Activated CD4-positive, alpha-beta T cell treated with anti-CD3 and anti-CD28 coated beads, Interleukin-2, amount 50 U/mL, for 4 hours (primary cell): ENCODE measurements around the gene PFN3.
"Not testable (repeated sequence)": the region's sequence is repeated elsewhere in the genome, so short reads cannot be mapped to it uniquely, and the experiment has no call there.

Experiments
- DNase-seq, 2 experiments: peaks; one replicate each; pipeline ENCODE4 v3.0.0-alpha.2; 2020

PFN3 gene

DNA sequence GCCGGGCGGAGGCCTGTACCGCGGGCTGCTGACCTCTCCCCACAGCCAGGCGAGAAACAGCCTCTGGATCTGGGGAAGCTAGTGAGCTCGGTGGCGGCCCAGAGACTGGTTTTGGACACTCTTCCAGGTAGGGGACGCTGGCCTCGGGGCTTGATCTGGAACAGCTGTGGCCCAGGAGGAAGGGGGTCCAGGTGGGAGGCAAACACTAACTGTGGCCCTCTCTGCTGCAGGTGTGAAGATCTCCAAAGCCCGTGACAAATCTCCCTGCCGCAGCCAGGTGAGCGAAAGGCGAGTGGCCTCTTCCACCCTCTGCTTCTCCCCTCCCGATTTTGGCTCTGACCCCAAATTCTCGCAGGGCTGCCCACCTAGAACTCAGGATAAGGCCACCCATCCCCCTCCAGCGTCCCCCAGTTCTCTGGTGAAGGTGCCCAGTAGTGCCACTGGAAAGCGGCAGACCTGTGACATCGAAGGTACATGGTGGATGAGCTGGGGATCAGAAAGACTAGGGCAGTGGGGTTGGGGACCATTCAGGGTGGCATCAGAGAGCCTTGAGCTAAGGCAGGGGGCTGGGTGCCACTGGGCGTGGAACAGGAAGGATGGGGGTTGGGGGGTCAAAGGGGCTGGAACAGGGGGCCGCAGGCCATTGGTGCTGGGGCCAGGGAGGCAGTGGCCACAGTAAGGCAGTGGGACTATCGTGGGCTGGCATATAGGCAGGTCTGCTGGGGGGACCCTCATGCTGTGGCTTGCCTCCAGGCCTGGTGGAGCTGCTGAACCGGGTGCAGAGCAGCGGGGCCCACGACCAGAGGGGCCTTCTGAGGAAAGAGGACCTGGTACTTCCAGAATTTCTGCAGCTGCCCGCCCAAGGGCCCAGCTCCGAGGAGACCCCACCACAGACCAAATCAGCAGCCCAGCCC lies 29.1 kb downstream of the PFN3 start:
- DNase-seq, result no peak

DNA sequence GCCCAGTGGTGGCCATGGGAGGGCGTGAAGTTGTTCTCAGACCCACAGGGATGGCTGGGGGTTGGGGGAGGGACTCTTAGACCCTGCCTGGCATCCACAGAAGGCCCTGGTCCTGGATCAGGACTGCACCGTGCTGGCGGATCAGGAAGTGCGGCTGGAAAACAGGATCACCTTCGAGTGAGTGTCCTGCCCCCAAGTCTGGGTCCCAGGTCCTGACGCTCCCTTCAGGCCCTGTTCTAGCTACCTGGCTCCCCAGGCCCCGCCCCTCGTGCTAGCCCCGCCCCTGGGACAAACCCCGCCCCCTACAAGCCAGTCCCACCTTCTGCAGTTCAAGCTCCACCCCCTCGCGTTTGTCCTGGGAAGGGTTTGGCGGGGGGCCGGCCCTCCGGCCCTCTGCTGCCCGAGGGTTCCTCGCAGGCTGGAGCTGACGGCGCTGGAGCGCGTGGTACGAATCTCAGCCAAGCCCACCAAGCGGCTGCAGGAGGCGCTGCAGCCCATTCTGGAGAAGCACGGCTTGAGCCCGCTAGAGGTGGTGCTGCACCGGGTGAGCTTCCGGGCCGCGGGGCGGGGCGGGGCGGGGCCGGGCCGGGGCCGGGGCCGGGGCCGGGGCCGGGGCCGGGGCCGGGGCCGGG lies 29.9 kb downstream of the PFN3 start:
- DNase-seq, result peak; percentile 23 to 36

GRCh38 chr5:177369645-177370440 lies 30.6 kb downstream of the PFN3 start:
- DNase-seq, result no peak

- no peak for DNase-seq
Observed at GRCh38 chr5:177368869-177369644, 31.4 kb downstream of the PFN3 start.

DNA sequence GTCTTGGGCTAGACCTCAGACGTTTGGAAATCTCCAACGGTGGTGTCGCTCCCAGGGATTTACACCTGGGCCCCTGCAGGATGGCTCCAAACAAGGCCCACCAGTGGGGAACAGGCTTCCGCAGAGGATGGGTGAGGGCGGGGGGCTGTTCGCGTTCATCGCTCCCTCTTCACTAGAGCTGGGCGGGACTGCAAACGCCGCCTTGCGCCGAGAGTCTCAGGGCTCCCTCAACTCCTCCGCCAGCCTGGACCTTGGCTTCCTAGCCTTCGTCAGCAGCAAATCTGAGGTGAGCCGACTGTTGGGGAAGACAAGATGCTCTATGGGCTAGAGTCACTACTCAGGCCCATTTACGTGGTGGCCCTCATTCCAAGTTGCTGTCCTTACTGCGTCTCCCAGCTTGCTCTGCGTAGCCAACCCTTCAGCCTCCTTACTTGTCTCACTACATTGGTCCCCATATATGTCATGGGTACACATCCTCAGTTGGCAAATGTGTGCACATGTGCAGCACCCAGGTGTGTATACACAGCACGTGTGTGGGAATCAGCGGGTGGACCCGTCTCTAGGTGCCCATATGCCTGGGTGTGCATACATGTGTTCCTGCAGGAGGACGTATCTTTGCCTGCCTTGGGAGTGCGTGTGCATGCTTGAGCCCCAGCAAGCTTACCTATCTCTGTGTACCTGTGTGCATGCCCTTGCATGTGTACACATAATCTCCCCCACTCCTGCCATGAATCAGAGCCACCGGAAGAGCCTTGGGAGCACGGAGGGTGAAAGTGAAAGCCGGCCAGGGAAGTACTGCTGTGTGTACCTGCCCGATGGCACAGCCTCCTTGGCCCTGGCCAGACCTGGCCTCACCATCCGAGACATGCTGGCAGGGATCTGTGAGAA lies 32.2 kb downstream of the PFN3 start:
- DNase-seq, result no peak

DNA sequence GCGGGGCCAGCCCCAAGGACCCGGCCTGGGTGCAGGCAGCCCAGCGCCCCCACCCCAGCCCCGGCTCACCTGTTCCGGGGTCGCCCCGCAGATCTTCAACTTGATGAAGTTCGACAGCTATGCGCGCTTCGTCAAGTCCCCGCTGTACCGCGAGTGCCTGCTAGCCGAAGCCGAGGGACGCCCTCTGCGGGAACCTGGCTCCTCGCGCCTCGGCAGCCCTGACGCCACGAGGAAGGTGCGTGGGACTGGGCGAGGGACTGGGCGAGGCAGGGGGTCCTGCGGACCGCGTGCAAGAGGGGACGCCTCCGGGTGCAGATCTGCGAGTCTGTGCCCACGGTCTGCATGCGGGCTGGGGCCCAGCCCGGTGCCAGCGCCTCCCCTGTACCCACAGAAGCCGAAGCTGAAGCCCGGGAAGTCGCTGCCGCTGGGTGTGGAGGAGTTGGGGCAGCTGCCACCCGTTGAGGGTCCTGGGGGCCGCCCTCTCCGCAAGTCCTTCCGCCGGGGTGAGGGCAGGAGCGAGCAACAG lies 33.1 kb downstream of the PFN3 start:
- DNase-seq, result no peak

- no peak for DNase-seq
Observed at GRCh38 chr5:177366528-177367322, 33.7 kb downstream of the PFN3 start.

DNA sequence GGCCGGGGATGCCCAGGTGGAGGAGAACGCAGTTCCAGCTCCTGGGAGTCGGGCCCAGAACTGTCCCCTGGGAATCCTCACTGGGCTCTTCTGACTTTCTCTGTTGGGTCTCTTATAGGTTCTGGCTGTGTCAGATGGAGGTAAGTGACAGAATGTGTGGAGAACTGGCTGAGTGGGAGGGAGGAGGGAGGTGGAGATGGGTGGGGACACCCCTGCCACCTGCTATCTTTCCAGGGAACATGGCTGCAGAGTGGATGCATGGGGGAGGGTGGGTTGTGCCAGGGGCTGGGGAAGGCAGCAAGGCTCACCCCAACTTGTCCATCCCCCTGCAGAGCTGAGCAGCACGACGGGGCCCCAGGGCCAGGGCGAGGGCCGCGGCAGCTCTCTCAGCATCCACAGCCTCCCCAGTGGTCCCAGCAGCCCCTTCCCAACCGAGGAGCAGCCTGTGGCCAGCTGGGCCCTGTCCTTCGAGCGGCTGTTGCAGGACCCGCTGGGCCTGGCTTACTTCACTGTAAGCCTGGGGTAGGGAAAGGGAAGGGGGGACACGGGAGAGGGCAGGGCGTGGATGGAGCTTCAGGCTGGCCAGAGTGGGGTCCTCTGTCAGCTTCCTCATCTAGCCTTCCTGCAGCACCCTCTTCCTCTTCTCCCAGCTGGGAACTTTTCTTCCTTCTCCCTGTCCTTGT lies 34.5 kb downstream of the PFN3 start:
- no peak for DNase-seq

GRCh38 chr5:177364159-177364962 lies 36.1 kb downstream of the PFN3 start:
- DNase-seq, result no peak

DNA sequence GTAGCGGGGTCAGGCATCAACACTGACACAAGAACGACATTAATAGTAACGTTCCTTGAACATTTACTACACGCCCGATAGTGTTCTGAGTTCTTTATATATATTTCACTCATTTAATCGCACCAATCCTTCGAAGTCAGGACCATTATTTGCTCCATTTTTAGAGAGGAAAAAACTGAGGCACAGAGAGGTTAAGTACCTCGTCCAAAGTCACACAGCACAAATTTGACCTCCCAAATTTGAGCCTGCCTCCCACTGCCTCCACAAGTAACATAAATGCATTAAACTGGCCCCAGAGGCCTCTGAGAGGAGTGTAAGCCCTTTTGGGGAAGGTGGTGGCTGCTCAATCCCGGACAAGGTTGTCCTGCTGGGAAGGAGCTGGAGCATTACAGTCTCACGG lies 36.9 kb downstream of the PFN3 start:
- no peak for DNase-seq

- DNase-seq, result peak; percentile 57 to 64
Observed at GRCh38 chr5:177362610-177363507, 37.6 kb downstream of the PFN3 start.

GRCh38 chr5:177362292-177362609 lies 38.2 kb downstream of the PFN3 start:
- no peak for DNase-seq

DNA sequence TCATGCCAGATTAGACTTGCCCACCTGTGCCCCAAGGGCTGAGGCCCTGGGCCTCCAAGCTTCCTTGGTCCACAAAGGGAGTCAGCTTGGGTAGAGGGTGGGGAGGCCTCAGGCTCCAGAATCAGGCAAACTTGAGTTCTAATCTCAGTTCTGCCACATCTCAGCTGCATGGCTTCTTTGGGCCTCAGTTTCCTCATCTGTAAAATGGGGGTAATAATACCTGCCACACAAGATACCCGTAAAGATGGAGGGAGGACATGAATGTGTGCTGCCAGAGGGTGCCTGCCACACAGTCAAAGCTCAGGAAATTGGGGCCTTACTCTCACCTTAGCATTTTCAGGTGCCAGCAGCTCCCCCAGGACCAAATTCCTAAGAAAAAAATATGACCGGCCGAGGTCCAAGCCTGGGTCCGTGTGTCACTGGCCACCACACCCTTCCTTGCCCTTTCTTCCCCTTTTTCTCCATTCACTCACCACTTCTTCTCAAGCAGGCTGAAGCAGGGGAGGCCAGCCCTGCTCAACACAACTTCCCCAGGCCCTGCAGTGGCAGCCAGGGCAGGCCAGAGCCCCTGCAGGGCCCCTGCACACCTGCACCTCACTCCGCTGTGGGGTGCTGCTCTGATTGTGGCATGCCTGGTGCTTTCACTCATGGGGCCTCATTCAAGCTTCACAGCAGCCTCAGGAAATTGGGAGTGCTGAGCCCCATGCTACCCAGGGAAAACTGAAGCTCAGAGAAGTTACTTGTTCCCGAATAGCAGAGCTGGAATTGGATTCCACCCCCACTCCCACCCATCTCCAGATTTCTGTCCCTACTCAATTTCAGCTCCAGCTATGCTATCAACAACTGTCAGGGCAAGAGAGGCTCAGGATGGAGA lies 38.8 kb downstream of the PFN3 start:
- no peak for DNase-seq

DNA sequence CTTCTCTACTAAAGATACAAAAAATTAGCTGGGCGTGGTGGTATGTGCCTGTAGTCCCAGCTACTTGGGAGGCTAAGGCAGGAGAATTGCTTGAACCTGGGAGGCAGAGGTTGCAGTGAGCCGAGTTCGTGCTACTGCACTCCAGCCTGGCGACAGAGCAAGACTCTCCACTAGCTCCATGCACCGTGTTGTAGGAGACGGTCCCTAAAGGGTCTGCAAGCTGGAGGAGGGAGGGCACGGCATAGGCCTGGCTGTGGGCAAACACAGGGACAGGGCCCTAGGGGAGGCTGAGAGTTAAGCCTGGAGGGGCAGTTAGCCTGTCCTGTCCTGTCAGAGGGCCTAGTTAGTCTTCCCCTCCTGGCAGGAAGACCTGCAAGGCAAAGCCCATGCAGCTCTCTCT lies 39.7 kb downstream of the PFN3 start:
- DNase-seq, result not testable (repeated sequence)

DNA sequence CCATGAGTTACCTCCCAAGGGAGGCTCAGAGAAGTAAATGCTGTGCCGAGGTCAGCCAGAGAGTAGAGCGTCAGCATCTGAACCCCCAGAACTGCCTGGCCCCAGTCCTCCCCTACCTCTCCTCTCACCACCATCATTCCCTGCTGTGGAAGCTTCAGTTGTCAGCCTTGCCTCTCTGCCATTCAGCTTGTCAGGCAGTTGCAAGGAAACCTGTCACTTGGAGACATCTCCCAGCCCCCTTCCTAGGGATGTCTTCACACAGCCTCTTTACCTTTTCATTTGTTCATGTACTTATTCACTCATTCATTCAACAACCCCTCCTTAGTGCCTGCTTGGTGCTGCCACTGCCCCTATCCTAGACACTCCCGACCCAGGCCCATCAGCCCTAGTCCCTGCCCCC lies 40.6 kb downstream of the PFN3 start:
- no peak for DNase-seq

GRCh38 chr5:177359451-177359851 lies 41.0 kb downstream of the PFN3 start:
- DNase-seq, result no peak

DNA sequence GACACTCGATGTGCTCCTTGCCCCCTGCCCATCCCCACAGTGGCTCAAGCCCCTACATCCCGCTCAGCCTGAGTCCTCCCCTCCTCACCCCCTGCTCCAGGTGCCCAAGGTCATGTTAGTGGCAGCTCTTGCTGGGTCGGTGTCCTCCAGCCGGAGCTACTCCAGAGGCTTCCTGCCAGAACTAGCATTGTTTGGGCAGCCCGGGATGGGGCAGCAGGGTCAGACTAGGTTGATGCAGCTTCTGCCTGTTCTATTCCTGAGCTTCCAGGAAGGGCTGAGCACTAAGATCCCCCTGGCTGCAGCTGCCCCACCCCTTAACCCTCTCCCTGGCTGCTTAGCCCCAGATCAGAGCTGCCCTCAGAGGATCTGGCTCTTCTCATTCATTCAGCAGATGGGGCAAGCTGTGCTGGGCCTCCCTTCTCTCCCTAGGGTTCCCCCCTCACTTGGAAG lies 42.1 kb downstream of the PFN3 start:
- DNase-seq, result no peak
